GM12872 (cell line): ENCODE measurements around the gene HCRTR1.

Experiments
- TF ChIP-seq, protein P1 (sequence below): IDR thresholded peaks from 3 replicates; pipeline ENCODE4 v1.5.1; 2011; ENCODE audit warnings: low read depth, mild to moderate bottlenecking, low read length, moderate library complexity; ENCODE audit not compliant: insufficient read depth

The HCRTR1 gene

DNA sequence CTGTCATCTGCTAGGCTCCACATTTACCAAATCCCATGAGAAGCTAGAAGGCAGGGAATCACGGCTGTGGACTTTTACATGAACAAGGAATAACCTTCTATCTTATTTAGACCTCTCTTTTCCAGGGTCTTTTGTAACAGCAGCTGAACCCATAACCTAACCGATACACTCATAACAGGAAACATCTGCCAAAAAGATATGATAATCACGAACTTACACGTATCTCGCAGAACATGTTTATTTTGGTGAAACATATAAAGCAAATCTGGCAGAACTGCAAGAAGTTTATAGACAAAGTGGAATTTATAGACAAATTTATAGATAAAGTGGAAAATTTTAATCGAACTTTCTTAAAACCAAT lies 20.8 kb upstream of the HCRTR1 start:
- TF ChIP-seq, protein P1, sequence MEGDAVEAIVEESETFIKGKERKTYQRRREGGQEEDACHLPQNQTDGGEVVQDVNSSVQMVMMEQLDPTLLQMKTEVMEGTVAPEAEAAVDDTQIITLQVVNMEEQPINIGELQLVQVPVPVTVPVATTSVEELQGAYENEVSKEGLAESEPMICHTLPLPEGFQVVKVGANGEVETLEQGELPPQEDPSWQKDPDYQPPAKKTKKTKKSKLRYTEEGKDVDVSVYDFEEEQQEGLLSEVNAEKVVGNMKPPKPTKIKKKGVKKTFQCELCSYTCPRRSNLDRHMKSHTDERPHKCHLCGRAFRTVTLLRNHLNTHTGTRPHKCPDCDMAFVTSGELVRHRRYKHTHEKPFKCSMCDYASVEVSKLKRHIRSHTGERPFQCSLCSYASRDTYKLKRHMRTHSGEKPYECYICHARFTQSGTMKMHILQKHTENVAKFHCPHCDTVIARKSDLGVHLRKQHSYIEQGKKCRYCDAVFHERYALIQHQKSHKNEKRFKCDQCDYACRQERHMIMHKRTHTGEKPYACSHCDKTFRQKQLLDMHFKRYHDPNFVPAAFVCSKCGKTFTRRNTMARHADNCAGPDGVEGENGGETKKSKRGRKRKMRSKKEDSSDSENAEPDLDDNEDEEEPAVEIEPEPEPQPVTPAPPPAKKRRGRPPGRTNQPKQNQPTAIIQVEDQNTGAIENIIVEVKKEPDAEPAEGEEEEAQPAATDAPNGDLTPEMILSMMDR: no peak

DNA sequence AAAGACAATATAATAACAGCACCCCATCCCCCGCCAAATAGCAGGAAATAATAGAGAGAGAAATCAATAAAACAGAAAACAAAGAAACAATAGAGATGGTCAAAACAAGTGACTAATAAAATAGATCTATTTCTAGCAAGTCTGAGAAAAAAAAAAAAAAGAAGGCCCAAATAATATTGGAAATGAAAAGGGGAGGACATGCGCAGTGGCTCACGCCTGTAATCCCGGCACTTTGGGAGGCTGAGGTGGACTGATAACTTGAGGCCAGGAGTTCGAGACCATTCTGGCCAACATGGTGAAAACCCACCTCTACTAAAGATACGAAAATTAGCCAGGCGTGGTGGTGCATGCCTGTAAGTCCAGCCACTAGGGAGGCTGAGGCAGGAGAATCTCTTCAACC lies 18.5 kb upstream of the HCRTR1 start:
- TF ChIP-seq, protein P1: no peak

DNA sequence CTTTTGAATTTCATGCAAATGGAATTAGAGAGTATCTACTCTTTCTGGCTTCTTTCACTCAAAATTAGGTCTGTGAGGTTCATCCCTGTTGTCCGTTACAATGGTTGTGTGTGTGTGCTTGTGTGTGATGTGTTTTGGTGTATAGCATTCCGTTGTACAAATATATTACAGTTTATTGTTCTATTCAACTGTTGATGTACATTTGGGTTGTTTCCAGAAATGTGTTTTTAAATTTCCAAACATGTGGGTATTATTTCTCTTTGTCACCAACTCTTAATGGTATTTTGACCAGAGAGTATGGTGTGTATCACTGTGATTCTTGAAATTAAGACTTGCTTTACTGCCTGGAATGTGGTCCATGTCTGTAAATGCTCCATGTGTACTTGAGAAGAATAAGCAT lies 16.8 kb upstream of the HCRTR1 start:
- TF ChIP-seq, protein P1: no peak

DNA sequence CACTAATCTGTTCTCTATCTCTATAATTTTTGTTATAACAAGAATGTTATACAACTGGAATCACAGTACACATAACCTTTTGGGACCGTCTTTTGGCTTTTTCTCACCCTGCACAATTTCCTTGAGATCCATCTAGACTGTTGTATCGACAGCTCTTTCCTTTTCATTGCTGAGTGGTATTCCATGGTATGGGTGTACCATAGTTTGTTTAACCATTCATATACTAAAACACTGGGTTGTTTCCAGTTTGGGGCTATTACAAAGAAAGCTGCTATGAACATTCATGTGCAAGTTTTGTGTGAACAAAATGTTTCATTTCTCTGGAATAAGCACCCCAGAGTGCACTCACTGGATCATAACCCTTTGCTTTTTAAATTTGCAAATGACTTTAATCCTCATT lies 15.4 kb upstream of the HCRTR1 start:
- TF ChIP-seq, protein P1: no peak

DNA sequence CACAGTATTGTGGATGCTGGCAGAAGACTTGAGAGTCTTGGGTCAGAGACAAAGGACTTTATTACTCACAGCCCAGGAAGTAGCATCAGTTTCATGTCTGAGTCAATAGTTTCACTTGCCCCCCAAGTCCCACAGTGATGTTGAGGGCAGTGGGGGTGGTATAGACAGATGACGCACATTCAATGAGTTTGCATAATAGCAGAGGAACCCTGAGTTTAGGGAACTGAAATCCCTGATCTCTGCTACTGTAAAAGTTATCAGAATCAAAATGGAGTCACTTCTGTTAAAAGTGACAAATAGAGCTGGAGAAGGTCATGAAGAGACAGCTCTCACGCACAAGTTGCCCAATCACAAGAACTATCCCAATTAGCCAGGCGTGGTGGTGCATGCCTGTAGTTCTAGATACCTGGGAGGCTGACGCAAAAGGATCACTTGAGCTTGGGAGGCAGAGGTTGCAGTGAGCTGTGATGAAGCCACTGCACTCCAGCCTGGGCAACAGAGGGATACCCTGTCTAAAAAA lies 11.5 kb upstream of the HCRTR1 start:
- TF ChIP-seq, protein P1: no peak

DNA sequence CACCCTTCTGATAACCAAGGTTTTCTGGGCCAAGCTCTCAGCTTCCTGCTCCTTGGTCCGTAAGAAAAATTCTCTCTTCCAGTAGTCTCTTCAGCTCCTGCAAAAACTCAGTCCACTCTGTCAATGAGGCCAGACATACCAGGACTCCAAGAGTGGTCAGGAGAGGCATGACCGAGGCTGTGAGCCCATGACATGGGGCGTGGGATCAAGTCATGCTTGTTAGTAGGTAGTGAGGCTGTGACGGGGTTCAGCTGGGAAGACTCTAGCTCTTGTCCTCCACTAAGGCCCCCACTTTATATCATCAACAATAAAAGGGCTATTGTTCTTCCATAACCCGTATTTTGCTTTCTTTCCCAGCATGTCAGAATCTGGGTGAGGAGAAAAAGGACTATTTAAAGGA lies 10.1 kb upstream of the HCRTR1 start:
- TF ChIP-seq, protein P1: no peak

DNA sequence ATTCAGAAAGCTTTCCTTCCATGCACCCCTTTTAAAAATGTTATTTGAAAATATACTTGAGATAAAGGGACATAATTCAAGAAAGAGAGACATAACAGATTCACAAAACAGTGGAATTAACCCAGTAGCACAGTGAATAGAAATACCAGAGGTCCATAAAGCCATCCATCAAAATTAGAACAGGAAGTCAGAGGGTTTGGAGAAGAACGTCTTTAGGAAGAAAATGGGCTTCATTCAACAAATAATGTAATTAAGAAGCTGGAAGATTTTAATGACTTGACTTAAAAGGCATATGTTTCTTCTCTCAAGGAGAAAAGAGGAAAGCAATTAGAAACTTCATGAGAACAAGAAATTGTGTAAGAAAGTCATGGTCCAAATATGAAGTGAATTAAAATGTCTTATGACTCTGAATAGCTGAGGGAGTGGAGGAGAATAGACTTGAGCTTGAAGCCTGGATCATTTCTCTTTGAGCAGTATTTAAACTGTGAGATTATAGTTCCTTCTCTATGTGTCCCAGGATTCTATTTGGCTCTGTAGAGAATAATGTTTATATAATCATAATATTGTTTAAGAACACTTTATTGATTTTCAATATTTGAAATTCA lies 7.9 kb upstream of the HCRTR1 start:
- TF ChIP-seq, protein P1: no peak

DNA sequence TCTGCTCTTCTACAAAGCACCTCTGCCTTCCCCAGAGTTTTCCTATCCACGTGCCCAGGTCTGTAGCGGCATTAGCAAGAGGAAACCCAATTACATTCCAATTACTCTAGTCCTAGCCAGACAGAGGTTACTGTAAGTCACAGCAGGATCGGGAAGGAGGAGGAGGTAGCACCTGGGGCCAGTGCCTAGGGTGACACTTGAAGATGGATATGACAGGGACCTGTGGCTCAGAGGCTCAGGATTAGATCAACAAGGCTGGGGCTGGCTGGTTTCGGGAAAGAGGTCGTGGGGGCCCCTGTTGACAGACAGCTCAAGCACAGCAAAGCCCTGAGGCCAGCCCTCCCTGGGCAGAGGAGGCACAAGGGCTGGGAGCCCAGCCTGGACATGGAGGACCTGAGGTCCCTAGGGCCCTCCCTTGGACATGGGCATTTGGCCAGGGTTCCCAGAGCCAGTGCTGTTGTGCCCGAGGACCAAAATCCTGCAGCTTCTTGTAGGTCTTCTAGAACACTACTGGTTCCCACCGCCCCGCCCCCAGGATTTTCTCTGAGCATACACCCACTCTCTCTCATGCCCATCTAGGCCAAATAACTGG lies 3.0 kb upstream of the HCRTR1 start:
- TF ChIP-seq, protein P1: no peak
